PC-9 (cell line): ENCODE data around the gene WSCD2.

Experiments used
- EZH2 ChIP-seq: fragments of 200-600 bp; sonication (generic); IDR thresholded peaks from 2 replicates; pipeline ENCODE4 v1.8.0; 2017; ENCODE audit warnings: antibody characterized with exemption, low read depth
- TF ChIP-seq, protein P1 (sequence below): fragments of 200-600 bp; sonication (generic); conservative IDR thresholded peaks from 2 replicates; pipeline ENCODE4 v1.6.1; 2017; ENCODE audit warnings: mixed run types, antibody characterized with exemption, mild to moderate bottlenecking, moderate library complexity

DNA sequence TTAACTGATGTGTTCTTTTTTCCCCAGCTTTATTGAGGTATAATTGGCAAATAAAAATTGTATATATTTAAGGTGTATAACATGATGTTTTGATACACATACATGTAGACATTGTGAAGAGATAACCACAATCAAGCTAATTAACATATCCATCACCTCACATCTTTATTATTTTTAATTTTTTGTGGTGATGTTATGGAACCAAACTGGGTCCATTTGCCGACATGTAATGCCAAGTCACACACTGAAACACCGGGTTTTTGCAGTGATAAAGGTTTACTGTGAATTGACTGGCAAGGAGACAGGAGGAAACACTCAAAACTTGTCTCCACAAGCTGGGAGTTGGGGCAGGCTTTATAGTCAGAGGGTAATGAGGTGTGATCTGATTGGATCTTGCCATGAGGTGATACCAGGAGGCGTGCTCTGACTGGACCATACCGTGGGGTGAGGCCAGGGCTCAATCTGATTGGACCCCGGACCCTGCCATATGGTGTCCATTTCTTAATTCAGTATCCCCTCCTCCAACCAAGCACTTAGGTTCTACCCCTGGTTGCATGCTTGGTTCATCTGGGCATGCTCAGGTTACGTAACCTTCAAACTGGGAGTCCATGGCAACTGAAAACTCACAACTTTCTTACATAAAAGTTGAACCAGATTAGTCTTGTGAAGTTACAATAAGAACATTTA is 11.8 kb upstream of the WSCD2 start:
- TF ChIP-seq, protein P1, sequence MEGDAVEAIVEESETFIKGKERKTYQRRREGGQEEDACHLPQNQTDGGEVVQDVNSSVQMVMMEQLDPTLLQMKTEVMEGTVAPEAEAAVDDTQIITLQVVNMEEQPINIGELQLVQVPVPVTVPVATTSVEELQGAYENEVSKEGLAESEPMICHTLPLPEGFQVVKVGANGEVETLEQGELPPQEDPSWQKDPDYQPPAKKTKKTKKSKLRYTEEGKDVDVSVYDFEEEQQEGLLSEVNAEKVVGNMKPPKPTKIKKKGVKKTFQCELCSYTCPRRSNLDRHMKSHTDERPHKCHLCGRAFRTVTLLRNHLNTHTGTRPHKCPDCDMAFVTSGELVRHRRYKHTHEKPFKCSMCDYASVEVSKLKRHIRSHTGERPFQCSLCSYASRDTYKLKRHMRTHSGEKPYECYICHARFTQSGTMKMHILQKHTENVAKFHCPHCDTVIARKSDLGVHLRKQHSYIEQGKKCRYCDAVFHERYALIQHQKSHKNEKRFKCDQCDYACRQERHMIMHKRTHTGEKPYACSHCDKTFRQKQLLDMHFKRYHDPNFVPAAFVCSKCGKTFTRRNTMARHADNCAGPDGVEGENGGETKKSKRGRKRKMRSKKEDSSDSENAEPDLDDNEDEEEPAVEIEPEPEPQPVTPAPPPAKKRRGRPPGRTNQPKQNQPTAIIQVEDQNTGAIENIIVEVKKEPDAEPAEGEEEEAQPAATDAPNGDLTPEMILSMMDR = no peak
- no peak for TF ChIP-seq EZH2
